Esophagus muscularis mucosa (tissue), 4 donors: ENCODE data around the gene DACT3. TPM values are rescaled to one million over a fixed set of nuclear protein-coding genes. Genes with fewer than 3 reads are reported as not detected.

Source experiments
- DNase-seq: peaks from one replicate; pipeline ENCODE4 v3.0.0-alpha.2; 2017; ENCODE audit errors: extremely low spot score
- H3K27ac ChIP-seq, 4 donors: fragments of 200-600 bp; sonication (generic); replicated peaks in 1 of 4; 1 replicate in 3 of 4; 2 replicates in 1 of 4; pipeline ENCODE4 v1.5.1; 2016 to 2019; ENCODE audit warnings: mild to moderate bottlenecking in 1 of 4
- H3K27me3 ChIP-seq, 4 donors: fragments of 200-600 bp; sonication (generic); one replicate each; pipeline versions ENCODE4 v1.5.1 to v1.6.0; 2016 to 2019
- H3K36me3 ChIP-seq, 4 donors: fragments of 200-600 bp; sonication (generic); one replicate each; pipeline ENCODE4 v1.5.1; 2016 to 2019
- H3K4me1 ChIP-seq, 4 donors: fragments of 200-600 bp; sonication (generic); one replicate each; pipeline ENCODE4 v1.5.1; 2016 to 2019
- H3K4me3 ChIP-seq, 4 donors: fragments of 200-600 bp; sonication (generic); 1 replicate in 2 of 4; 2 replicates in 2 of 4; pipeline ENCODE4 v1.5.1; 2016 to 2019; ENCODE audit warnings: mild to moderate bottlenecking in 4 of 4, moderate library complexity in 1 of 4
- H3K9me3 ChIP-seq, 4 donors: fragments of 200-600 bp; sonication (generic); 1 replicate in 3 of 4; 2 replicates in 1 of 4; pipeline ENCODE4 v1.5.1; 2016 to 2019
- EP300 ChIP-seq: sonication (generic); formaldehyde crosslinking; IDR thresholded peaks from one replicate; pipeline ENCODE4 v1.6.1; 2017; ENCODE audit warnings: antibody characterized with exemption
- POLR2A ChIP-seq: fragments of 450-650 bp; IDR thresholded peaks from one replicate; pipeline ENCODE4 v1.6.1; 2017; ENCODE audit warnings: antibody characterized with exemption, moderate library complexity, mild to moderate bottlenecking, low read depth
- POLR2AphosphoS5 ChIP-seq, 2 donors: sonication (generic); formaldehyde crosslinking; IDR thresholded peaks; one replicate each; pipeline ENCODE4 v1.6.1; 2017; ENCODE audit warnings: antibody characterized with exemption in 2 of 2
- WGBS: methylation state at CpG from one replicate; pipeline ENCODE4 v1.1.5; 2018; 5-methylcytosine and 5-hydroxymethylcytosine counted together
- intact Hi-C: fragments of 100-400 bp; cut with DNase I; formaldehyde crosslinking; loops from one replicate; pipeline ENCODE4 v1.15.1; 2023
- total RNA-seq, 4 donors: library from RNA; depleted of rRNA; stranded (reverse); fragments of >200 nt; gene quantifications; one replicate each; pipeline versions ENCODE4 v1.1.0 to v1.2.1, GENCODE V29; 2016
- TF ChIP-seq, protein P1 (sequence below), 3 experiments: fragments of 200-600 bp in 2 of 3; fragments of 450-650 bp in 1 of 3; sonication (generic) in 2 of 3; IDR thresholded peaks; one replicate each; pipeline ENCODE4 v1.5.1; 2017 to 2019; ENCODE audit warnings: antibody characterized with exemption in 3 of 3, mild to moderate bottlenecking in 2 of 3, moderate library complexity in 1 of 3

The DACT3 gene
- total RNA-seq, 4 donors from 2014 or later = 46.7 to 119 (median 65.1) TPM

DNA sequence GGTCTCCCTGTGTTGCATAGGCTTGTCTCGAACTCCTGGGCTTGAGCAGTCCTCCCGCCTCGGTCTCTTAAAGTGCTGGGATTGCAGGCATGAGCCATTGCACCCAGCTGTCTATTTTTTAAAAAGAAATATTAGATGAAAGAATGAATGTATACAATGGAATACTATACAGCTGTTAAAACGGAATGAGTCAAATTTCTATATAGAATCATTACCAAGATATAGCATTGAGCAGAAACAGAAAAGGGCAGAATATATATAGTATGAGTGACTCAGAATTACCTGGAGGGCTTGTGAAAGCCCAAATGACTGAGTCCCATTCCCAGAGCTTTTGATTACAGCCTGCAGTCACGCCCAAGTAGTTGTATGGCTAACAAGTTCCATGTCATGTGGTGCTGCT, 4.4 kb downstream of the DACT3 start:
- no peak for DNase-seq
- WGBS = 91% methylated on average over 5 of the region's 5 CpGs
- TF ChIP-seq POLR2AphosphoS5 (IDR thresholded peaks at IDR 0.05) (no peak), POLR2A (no peak), EP300 (no peak)
- TF ChIP-seq, protein P1, sequence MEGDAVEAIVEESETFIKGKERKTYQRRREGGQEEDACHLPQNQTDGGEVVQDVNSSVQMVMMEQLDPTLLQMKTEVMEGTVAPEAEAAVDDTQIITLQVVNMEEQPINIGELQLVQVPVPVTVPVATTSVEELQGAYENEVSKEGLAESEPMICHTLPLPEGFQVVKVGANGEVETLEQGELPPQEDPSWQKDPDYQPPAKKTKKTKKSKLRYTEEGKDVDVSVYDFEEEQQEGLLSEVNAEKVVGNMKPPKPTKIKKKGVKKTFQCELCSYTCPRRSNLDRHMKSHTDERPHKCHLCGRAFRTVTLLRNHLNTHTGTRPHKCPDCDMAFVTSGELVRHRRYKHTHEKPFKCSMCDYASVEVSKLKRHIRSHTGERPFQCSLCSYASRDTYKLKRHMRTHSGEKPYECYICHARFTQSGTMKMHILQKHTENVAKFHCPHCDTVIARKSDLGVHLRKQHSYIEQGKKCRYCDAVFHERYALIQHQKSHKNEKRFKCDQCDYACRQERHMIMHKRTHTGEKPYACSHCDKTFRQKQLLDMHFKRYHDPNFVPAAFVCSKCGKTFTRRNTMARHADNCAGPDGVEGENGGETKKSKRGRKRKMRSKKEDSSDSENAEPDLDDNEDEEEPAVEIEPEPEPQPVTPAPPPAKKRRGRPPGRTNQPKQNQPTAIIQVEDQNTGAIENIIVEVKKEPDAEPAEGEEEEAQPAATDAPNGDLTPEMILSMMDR (IDR thresholded peaks at IDR 0.05) = no peak
- Histone ChIP-seq H3K9me3 (no peaks in the 10 kb centered on the region), H3K4me3 (no peak overlapping the region), H3K4me1 (peaks cover 16 to 84% (median 74%) of the 10 kb centered on the region in 4 donors), H3K27me3 (peaks cover 0 to 9% (median 0%) of the 10 kb centered on the region in 4 donors), H3K36me3 (peaks cover 0 to 13% (median 6%) of the 10 kb centered on the region in 4 donors), H3K27ac (peak overlapping the region; percentile 40 to 97 (median 82))
- intact Hi-C loops = no loop called here

DNA sequence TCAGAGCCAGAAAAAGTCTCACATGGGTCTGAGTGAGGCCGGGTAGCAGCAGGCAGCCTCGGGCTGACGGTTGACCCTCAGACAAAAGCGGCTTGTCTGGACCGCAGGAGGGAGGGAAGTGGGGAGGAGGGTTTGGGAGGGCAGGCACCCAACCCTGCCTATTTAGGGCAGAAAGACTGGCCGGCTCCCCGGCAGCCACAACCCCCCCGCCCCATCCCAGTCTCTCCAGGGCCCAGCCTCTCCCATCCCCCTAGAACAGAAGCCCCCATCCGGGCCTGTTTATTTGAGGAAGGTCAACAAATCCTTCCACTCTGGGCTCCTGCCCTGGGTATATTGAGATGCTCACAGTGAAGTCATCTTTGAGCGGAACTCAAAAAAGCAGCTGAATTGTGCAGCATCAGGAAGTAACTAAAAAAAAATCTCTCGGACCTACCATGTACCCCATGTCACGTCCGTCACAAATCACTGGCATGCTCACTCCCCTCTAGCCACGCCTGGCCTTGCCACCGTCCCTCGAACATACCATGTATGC, 6.3 kb downstream of the DACT3 start:
- DNase-seq = no peak
- peaks cover 0 to 9% (median 0%) of the 10 kb centered on the region in 4 donors for H3K27me3 ChIP-seq
- intact Hi-C loops = no loop called here
- peak overlapping the region; percentile 17 to 26 (median 19) for H3K4me3 ChIP-seq
- peaks cover 0 to 17% (median 8%) of the 10 kb centered on the region in 4 donors for H3K36me3 ChIP-seq
- peaks cover 5 to 70% (median 61%) of the 10 kb centered on the region in 4 donors for H3K4me1 ChIP-seq
- H3K27ac ChIP-seq = peak overlapping the region; percentile 79 to 97 (median 82)
- peak in 1 of 2 donors; percentile 42 for TF ChIP-seq POLR2AphosphoS5 (IDR thresholded peaks at IDR 0.05)
- no peak for TF ChIP-seq EP300
- H3K9me3 ChIP-seq = no peaks in the 10 kb centered on the region
- 36% methylated on average over 15 of the region's 16 CpGs for WGBS

GRCh38 chr19:46650445-46650844, 10.5 kb downstream of the DACT3 start:
- intact Hi-C loops = no loop called here
- TF ChIP-seq, protein P1 (IDR thresholded peaks at IDR 0.05) = no peak
- TF ChIP-seq POLR2A (no peak), POLR2AphosphoS5 (IDR thresholded peaks at IDR 0.05) (no peak), EP300 (no peak)
- H3K9me3 ChIP-seq = no peaks in the 10 kb centered on the region
- peak overlapping the region in 1 of 4 donors; percentile 33 for H3K27ac ChIP-seq
- WGBS = 88% methylated on average over 7 of the region's 7 CpGs
- peaks cover 0 to 29% (median 12%) of the 10 kb centered on the region in 4 donors for H3K36me3 ChIP-seq
- no peak for DNase-seq
- peaks cover 0 to 60% (median 42%) of the 10 kb centered on the region in 4 donors for H3K4me1 ChIP-seq
- H3K4me3 ChIP-seq = no peak overlapping the region
- H3K27me3 ChIP-seq = peaks cover 0 to 10% (median 0%) of the 10 kb centered on the region in 4 donors

GRCh38 chr19:46648961-46649960, 11.7 kb downstream of the DACT3 start:
- Histone ChIP-seq H3K9me3 (no peaks in the 10 kb centered on the region), H3K36me3 (peaks cover 0 to 29% (median 12%) of the 10 kb centered on the region in 4 donors), H3K4me3 (no peak overlapping the region), H3K4me1 (peaks cover 0 to 60% (median 42%) of the 10 kb centered on the region in 4 donors), H3K27ac (peak overlapping the region in 3 of 4 donors; percentile 13 to 44 (median 28)), H3K27me3 (peaks cover 0 to 10% (median 0%) of the 10 kb centered on the region in 4 donors)
- DNase-seq = no peak
- TF ChIP-seq EP300 (no peak), POLR2A (no peak), POLR2AphosphoS5 (IDR thresholded peaks at IDR 0.05) (no peak)
- TF ChIP-seq, protein P1 (IDR thresholded peaks at IDR 0.05) = no peak
- WGBS = 62% methylated on average over 48 of the region's 144 CpGs
- intact Hi-C loops = no loop called here
